ENCODE data around the gene CALML3.

The CALML3 gene

DNA sequence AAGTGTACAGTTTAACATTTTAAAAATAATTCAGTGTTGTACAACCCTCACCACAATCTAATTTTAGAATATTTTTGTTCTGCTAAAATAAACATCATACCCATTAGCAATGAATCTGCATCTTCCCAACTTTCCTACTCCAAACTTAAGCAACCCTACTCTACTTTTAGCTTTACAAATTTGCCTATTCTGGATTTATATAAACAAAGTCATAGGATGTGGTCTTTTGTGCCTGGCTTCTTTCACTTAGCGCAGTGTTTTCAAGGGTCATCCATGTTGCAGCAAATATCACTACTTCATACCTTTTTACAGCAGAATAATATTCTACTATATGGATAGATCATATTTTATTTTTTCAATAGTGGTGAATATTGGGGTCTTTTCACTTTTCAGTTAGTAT lies 18.9 kb downstream of the CALML3 start:
- no peak for DNase-seq

DNA sequence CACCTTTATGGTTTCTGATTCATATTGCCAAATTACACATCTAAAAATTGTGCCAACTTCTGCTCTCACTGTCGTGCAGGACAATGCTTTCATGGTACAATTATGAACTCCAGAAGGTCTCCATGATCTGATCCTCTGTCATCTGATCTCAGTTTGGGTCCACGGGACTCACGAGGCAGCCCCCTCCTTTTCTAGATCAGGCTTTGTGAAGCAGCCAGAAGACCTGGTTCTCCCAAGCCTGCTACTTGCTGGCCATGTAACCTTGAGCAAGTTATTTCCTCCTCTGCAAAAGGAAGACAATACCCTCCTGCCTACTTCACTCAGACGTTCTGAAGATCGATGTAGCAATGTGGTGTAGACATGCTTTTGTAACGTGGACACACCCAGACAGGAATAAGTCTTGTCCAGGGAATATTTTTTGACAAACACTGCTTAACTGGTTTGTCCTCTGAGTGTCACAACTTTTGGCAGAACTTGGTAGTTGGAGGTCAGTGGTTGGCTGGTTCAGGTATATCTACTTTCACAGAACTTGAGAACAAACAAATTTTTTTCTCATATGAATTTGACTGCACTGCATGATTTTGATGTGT lies 19.6 kb downstream of the CALML3 start:
- no peak for DNase-seq

DNA sequence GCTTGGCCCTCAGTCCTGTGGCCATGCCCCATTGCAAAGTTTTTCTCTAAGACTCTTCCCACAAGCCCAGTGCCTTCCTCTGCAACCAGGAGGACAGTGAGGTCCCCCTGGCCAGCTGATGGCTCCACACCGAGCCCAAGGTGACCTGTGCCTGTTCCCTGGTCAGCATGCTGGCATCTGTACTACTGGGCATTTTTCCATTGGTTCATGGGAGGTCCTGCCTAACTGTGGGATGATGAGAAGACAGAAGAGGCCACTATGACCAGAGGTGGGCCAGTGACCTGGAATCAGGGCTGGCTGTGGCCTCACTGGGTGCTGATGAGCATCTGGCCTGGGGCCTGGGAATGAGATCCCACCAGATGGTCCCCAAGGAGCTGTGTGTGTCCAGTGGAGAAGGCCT lies 20.2 kb downstream of the CALML3 start:
- DNase-seq, result peak; percentile 15

DNA sequence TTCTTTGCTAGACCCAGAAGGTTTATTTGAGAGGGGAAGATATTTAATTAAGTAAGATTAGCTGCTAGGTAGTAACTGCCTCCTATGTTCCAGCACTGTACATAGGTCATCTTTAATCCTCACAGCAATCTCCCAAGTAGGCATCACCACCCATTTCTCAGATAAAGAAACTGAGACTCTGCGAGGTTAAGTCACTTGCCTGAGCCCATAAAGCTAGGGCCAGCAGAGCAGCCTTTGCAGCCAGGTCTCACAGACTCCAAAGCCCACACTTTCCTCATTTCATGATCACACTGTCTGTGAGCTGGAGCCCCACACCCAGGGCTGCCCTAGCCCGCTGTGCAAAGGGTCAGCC lies 20.6 kb downstream of the CALML3 start:
- no peak for DNase-seq

DNA sequence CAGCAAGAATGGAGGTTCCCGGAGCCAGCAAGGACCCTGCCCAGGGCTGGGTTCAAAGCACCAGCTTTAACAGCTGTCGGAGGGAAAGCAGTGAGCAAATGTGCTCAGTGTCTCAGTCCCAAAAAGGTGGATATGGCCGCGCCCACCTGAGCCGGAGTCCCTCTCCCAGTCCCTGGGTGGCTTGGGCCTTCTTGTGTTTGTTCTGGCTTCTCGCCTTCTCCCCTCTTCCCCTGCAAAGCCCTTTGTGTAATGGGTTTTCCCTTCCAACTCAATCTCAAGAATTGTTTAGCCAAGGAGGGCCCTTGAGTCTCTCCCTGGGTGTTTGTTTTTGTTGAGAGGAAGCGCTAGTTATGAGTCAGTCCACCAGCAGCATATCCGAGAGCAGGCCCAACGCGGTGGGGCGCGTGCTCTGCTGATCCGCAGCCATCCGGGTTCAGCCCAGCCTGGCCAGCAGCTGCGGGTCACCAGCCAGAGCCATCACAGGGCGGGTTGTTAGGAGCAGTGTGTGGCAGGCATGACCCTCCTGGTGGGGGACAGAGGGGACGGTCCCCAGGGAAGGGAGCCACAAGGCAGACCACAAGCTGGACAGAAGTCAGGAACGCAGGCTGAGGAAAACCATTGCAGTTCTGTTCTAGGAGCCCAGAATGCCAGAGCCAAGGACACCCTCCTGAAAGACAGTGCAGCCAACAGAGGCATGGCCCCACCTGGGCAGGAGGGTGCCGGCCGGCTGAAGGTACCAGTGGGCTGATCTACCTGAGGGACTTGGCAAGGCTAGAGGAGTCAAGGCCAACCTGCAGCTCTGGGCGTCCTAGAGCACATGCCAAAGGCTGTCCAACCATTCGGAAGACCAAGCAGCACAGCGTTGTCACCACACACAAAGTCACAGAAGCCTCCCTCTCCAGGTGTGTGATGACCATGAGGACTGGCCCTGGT lies 21.3 kb downstream of the CALML3 start:
- peak; percentile 43 for DNase-seq

DNA sequence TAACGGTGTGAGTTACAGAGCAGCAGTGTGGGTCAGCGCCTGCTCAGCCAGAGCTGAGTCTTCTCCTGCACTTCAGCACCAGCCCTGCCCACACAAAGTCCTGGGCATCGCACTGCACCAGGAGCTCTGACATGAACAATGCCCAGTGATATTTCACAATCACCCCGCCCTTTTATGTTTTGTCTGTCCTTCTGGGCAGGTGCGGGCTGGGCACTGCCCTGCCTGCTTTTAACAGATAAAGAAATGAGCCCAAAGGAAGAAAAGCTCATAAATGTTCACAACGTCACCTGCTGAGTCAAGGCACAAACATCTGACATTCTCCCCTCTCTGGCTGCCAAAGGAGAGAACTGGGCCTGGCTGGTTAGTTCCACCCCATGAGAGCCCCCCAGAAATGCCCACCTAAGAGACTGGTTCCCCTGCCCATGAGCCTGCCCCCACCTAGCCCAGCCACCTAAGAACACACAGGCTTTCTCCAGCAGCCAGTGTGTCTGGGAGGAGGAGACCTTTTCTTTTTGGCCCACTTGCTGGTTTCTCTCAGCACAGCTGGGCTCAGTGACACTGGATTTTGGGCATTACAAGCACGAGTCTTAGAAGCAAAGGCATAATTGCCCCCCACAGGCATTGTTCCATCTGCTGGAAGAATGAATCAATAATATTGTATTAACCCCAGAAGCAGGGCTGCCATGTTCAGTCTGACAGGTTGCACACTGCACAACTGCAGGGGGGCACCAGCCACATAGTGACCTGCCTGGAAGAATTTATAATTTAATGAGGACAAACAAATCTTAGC lies 22.3 kb downstream of the CALML3 start:
- no peak for DNase-seq

DNA sequence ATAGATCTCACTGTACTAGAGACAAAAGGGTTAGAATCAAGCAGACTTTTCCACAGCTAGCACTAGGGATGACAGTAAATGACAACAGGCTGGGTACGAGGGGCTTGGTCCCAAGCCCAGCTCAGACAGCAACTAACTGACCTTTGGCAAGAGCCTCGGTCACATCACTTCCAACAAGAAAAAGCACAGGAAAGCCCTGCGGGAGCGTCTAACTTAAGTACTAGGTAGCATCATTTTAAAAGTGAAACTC lies 22.8 kb downstream of the CALML3 start:
- no peak for DNase-seq

DNA sequence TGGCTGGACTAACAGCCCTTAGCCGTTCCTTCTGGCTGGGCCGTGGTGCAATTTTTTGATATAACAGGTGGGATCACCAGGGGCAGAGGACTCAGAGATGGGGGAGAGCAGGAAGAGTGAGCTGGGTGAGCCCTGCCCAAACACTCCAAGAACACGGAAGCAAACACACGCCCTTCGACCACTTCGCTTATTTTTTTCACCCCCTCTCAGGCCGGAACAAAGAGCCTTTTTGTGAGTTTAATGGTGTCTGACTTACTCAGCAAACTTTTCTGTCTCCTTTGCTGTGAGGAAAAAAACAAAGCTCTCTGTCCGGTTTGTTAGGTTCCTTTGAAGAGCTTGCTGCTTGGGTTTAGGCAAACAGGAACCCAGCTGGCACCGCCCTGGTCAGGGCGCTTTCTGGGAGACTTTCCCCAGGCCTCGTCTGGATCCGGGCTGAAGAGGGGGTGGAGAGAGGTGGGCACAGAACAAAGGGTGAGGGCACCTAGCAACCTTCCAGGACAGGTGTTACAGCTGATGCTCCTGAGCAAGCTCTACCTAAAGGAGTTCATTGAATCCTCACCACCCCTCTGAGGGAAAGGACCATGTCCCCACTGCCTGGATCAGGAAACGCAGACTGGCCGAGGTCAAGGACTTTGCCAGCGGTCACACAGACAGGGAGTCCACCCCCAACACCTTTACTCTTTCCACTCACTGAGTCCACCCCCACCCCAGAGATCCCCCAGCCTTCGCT lies 23.3 kb downstream of the CALML3 start:
- DNase-seq, result no peak

DNA sequence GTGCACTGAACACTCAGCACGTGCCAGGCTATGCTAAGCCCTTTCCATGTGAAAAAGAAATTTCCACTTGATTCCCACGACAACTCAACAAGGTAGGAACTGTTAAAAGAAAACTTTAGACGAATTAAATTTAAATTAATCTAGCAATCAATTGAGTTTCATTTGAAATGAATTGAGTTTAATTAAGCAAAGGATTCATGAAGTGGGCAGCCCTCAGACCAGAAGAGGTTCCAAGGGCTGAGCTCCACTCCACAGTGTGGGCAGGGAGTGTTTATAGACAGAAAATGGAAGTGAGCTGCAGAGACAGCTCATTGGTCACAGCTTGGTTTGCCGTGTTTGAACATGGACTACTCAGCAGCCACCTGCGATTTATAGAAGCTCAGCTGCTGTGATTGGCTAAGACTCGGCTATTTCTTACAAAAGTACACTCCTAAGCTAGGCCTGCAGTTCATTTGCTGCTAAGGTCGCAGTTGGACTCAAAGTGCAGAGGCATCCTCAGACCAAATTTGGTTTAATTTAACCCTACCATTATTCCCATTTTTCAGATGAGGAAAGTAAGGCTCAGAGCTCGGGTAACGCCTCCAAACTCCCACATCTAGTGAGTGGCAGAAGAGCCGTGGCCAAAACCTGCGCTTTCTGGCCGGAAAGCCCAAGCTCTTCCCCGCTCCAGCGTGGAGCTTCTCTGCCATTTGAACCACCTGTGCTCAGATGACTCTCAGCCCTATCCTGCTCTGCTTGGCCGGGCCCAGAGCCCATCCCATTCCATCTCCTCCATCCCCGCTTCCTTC lies 24.9 kb downstream of the CALML3 start:
- DNase-seq, result no peak

DNA sequence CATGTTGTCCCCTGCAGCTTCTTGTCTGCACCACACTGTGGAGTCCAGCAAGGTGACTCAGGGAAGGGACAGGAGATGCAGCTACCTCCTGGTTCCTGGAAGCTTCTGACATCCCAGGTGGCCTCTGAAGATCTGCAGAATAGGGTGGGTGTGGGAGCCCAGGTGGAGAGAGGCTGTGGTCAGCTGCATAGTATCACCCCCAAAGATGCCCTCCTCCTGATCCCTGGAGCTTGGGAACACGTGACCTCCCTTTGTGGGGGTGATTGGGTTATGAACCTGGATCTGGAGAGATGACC lies 25.4 kb downstream of the CALML3 start:
- no peak for DNase-seq

DNA sequence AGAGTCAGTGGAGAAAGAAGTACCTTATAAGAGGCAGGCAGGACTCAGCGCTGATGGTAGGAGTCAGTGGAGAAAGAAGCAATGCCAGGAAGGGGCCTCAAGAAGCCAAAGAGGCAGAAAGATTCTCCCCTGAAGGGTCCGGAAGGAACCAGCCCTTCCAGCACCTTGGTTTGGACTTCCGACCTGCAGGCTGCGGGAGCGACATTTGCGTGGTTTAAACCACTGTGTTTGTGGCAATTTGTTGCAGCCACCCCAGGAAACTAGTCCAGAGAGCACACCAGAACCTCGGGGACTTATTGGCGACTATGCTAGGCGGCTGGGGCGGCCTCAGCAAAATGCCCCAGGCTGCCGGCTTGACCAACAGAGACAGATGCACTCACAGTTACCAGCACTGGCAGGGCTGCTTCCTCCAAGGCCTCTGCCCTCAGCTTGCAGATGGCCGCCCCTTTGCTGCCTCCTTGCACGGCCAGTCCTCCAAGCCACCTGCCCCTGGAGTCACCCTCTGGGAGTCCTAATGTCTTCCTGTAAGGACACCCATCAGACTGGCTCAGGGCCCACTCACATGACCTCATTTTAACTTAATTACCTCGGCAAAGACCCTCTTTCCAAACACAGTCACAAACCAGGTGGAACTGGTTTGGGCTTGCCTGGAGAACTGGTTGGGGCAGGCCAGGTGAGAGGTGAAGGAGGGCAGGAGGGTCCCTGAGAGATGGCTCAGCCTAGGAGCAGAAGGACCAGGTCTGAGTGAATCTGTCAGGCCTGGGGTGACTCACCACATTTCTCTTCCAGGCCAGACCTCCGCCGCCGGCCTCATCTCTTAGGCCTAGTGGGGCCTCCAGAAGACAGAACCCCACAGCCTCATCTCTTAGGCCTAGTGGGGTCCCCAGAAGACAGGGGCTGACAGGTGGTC lies 26.1 kb downstream of the CALML3 start:
- DNase-seq, result no peak

DNA sequence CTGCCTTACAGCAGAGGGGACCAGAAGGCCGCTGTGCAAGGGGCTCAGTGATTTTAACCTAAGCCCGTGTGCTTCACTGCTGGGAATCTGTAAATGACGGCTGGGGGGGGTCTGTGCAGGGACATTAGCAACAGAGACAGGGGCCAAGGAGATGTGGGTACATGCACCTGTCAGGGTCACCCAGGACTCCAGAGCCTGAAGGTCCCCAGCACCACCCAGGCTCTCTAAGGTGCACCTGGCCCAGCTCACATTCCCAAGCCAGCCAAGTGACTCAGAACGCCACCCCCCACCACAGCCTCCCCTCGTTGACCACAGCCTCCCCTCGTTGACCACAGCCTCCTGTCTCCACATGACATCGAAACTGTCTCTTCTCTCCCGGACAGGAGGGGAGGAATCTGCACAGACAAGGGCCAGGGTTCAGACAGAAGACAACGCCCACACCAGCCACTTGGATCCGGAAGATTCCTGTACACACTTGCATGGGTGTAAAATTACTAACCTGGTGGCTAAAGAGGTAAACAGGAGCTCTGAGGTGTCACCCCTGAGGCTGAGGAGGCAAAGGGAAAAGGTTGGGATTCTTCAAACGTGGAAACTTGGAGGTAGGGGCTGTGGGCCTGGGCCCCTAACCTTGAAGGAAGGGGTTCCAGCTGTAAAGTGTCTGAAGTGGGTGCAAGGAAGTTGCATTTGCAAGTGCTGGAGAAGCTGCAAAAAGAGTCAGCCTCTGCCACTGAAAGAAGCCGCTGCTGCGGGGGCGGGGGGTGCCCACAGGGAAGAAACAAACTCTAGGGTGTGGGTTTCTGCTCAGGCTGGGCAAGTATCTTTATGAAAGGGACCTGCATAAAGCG lies 27.0 kb downstream of the CALML3 start:
- DNase-seq, result no peak

DNA sequence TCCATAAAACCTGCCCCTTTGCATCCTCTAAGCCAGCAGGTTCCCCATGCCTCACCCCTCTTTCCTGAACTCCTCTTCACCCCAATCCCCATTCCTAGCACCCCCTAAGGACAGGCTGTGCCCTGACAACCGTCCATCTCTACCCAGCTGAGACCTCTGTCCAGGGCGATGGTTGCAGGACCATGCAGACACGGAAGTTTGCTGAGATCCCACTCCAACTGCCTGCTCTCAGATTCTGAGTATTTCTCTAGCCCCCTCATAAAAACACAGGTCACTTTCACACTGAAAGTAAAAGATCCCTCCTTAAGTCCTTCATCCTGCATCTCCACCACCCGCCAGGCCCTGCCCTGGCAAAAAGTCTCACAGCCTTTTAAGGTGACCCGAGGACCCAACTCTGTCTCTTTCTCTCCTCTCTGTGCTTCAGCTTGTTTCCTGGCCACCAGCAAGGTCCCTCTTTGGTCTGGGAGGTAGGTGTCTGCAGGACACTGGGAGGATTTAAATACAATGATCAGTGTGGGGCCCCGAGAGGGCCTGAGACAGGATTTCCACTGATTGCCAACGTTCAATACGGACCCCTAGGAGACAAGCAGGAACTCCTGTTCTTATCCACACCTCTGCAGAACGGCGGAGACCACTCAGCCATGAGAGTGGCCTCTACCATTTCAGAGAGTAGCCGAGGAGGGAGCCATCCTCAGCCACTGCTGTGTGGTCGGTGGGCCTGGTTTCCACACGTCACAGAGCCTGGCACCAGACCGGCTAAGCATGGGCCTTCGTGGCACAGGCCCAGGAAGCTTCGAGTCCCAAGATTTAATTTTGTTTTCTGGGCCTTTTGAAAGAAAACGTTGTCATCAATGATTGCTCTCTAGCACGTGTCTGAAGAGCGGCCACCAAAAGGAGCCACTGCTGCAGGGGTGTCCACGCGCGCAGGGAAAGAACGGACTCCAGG lies 27.9 kb downstream of the CALML3 start:
- no peak for DNase-seq

DNA sequence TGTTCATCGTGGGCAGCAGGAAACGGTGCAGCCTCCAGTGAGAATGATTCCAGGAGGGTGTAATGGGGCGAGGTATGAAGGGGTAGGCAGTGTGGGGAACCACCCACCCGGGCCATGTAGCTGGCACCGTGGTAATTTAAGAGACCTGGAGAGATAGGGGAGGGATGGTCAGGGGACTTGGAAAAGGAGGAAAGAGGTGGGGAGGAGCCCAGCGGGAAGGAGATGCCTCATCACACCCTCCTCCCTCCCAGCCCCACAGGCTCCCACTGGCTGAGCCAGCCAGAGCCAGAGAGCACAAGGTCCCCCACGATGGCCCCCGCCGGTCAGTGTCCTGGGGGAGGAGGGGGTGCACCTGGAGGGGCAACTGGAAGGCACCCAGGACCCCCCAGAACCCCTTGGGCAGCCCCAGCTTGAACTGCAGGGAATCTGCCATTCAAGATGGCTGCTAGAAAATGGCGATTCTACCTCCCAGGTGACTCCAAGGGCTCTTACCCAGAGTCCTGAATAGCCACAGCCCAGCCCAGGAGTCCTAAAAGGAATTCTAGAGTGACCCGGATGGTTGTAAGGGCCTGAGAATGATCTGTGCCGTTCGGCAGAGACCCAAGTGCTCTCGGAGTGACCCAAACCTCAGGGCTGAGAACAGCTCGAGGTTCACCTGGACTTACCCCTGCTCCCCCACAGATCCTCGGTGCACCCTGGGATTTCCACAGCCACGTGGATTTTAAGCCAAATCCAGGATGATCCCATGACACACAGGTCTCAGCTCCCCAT lies 28.8 kb downstream of the CALML3 start:
- no peak for DNase-seq

DNA sequence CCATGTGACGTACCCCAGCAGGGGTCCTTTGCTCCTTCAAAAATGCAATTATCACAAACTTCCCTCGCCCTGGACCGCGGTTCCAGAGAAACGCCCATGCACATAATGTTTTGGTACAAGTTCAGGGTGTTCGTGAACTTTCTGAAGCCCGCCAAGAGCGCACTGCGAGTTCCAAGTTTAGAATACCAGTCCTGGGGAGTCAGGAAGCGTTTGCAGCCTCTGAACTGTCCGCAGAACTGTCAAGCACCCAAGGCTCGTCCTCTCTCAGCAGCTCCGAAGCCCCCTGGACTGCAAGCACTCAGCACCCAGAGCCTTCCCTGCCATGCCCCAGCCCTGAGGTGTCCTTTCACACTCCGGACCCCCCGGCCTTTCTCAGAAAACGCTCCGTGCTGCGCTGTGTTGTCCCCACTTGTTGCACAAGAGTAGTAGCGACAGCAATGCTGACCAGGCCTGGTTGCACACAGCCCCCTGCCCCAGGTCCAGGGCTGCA lies 30.3 kb downstream of the CALML3 start:
- no peak for DNase-seq

DNA sequence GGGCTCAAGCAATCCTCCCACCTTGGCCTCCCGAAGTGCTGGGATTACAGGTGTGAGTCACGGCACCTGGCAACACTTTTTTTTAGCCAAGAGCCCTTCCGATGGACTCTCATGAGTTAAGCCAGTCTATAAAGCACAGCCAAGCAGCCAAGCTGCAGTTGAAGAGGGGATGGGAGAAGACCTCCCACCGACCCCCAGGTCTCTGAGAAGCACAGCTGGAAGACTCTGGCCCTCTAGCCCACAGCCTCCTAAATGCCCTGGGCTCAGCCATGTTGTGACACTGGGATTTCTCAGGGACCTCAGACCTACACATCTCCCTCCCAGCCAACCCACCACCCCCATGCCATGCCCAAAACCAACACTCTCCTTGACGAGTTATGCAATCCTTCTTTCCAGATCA lies 31.1 kb downstream of the CALML3 start:
- DNase-seq, result peak; percentile 38

DNA sequence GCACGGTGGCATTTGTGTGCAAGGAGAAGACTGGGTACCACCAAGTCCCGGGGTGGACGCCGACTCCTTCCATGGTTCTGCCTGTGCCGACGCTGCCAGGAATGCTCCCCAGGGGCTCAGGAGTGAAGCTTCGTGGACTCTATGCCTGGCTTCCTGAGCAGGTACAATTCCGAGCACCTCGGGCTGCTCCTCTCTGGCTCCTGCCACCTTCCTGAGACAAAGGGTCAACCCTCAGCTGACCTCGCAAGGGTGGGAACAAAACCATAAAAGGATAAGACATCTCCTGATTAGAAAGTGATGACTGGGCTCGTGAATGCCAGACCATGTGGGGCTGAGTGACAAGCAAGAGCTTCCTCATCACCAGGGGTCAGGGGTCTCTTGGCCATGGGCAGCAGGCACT lies 31.8 kb downstream of the CALML3 start:
- peak; percentile 35 for DNase-seq

DNA sequence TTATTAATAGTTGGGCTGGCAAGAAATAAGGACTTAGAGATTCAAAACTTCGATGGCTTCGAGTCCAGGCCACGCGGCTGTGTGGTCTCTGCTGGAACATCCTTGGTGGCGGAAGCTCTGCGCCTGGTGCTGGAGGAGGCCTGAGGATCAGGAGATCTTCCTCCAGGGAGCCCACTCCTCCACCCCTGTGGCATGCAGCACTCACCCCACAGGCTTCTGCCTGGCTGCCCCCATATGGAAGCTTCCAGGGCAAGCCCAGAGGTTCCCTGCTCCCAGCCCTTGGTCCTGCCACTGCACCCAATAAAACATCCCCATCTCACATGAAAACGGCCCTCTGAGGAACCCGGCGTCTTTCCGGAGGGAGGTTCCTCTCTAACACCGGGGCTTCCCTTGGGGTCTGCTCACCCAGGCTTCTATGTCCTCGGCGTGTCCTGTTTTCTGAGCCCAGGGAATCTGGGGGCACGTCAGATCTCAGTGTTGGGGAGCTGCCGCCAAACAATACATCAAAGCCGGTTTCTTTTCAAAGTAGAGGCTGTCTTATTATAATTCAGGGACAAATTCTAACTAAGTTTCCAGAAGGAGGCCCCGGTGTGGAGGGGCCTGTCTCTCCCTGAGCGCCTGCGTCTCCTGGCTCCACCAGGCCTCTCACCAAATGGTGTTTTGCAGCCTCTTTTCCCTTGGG lies 32.4 kb downstream of the CALML3 start:
- peak; percentile 41 for DNase-seq
